Embryonic facial prominence (tissue), 1 donor: ENCODE measurements around the gene CLMN.
"Not testable (repeated sequence)": the region's sequence is repeated elsewhere in the genome, so short reads cannot be mapped to it uniquely, and the experiment has no call there.

Source experiments
- DNase-seq: peaks from one replicate; pipeline ENCODE4 v3.0.0-alpha.2; 2016; ENCODE audit errors: extremely low spot score

The CLMN gene

GRCh38 chr14:95195031-95195430 is 124.7 kb downstream of the CLMN start:
- no peak for DNase-seq

GRCh38 chr14:95193081-95193480 is 126.6 kb downstream of the CLMN start:
- no peak for DNase-seq

- no peak for DNase-seq
Observed at GRCh38 chr14:95192311-95192710, 127.4 kb downstream of the CLMN start.

GRCh38 chr14:95191445-95192199 is 128.1 kb downstream of the CLMN start:
- DNase-seq: no peak

- no peak for DNase-seq
Observed at GRCh38 chr14:95190857-95191256, 128.9 kb downstream of the CLMN start.

- no peak for DNase-seq
Observed at GRCh38 chr14:95190346-95190840, 129.3 kb downstream of the CLMN start.

GRCh38 chr14:95189367-95190132 is 130.2 kb downstream of the CLMN start:
- no peak for DNase-seq

GRCh38 chr14:95188380-95188779 is 131.3 kb downstream of the CLMN start:
- DNase-seq: no peak

GRCh38 chr14:95185767-95186392 is 133.8 kb downstream of the CLMN start:
- no peak for DNase-seq

- DNase-seq: no peak
Observed at GRCh38 chr14:95185033-95185766, 134.5 kb downstream of the CLMN start.

- DNase-seq: no peak
Observed at GRCh38 chr14:95184413-95184790, 135.3 kb downstream of the CLMN start.

GRCh38 chr14:95183532-95184412 is 135.9 kb downstream of the CLMN start:
- no peak for DNase-seq

GRCh38 chr14:95183082-95183481 is 136.6 kb downstream of the CLMN start:
- no peak for DNase-seq

- no peak for DNase-seq
Observed at GRCh38 chr14:95182379-95182778, 137.3 kb downstream of the CLMN start.

GRCh38 chr14:95180966-95181741 is 138.6 kb downstream of the CLMN start:
- no peak for DNase-seq

- DNase-seq: not testable (repeated sequence)
Observed at GRCh38 chr14:95175670-95176069, 144.0 kb downstream of the CLMN start.

GRCh38 chr14:95174184-95174792 is 145.4 kb downstream of the CLMN start:
- no peak for DNase-seq

- no peak for DNase-seq
Observed at GRCh38 chr14:95173518-95173917, 146.2 kb downstream of the CLMN start.

GRCh38 chr14:95167177-95167576 is 152.5 kb downstream of the CLMN start:
- DNase-seq: no peak

GRCh38 chr14:95165517-95165916 is 154.2 kb downstream of the CLMN start:
- DNase-seq: no peak
